ENCODE measurements around the gene GLCE. TPM values are rescaled to one million over a fixed set of nuclear protein-coding genes. Genes with fewer than 3 reads are reported as not detected.

The GLCE gene
- polyA plus RNA-seq, 1 experiment = 7.1 TPM

- Histone ChIP-seq H3K36me3 (ENCODE audit: control insufficient read depth, insufficient read depth, low read length) (no peaks in the 10 kb centered on the region), H3K4me3 (ENCODE audit: low read depth, low read length) (no peak overlapping the region), H3K27me3 (ENCODE audit: control insufficient read depth, insufficient read depth, low read length) (no peaks in the 10 kb centered on the region)
- CTCF ChIA-PET = interaction anchor here (0.6 kb wide), 1 partner anchor 143 kb away, joined by 3 read pairs; no protein-coding TSS in a partner anchor
- TF ChIP-seq, protein P1, sequence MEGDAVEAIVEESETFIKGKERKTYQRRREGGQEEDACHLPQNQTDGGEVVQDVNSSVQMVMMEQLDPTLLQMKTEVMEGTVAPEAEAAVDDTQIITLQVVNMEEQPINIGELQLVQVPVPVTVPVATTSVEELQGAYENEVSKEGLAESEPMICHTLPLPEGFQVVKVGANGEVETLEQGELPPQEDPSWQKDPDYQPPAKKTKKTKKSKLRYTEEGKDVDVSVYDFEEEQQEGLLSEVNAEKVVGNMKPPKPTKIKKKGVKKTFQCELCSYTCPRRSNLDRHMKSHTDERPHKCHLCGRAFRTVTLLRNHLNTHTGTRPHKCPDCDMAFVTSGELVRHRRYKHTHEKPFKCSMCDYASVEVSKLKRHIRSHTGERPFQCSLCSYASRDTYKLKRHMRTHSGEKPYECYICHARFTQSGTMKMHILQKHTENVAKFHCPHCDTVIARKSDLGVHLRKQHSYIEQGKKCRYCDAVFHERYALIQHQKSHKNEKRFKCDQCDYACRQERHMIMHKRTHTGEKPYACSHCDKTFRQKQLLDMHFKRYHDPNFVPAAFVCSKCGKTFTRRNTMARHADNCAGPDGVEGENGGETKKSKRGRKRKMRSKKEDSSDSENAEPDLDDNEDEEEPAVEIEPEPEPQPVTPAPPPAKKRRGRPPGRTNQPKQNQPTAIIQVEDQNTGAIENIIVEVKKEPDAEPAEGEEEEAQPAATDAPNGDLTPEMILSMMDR (IDR thresholded peaks at IDR 0.05; ENCODE audit: insufficient read depth, low read depth, low read length) = no peak
- DNase-seq (ENCODE audit: low read depth) = no peak
- POLR2A ChIA-PET = no interaction called here
Measured at GRCh38 chr15:69194854-69195253, 34.4 kb downstream of the GLCE start.

DNA sequence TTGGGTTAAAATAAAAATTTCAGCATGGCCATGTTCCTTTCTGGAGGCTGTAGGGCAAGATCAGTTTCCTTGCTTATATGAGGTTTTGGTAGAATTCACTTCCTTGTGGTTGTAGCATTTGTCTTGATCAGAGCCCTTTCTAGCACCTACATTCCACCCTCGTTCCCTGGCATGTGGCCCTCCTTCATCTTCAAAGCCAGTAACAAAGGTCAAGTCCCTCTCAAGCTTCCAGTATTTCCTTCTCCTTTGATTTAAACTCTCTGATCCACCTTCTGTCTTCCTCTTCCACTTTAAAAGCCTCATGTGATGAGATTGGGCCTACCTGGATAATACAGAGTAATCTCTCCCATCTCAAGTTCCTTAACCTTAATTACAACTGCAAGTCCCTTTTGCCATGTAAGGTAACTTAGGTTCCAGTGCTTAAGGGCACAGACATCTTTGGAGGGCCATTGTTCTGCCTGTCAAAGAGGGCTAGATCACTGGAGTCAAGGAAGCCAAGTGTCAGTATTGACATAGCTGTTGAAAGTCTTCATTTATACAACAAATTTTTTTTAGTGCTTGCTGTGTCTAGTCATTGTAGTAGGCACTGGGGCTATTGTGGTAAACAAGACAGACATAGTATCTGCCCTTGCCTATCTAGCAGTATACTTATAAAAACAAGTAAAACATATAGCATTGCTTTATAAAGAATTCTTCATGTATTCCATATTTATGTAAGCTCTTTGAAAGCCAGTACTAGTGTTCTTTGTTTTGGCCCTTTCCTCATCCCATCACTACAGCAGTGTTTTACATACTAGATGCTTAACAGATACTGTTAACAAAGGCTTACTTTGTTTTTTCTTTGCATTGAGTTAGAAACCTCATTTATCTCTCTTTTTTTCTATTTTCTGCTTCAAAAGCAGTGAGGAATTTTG, 40.7 kb downstream of the GLCE start:
- no peak for DNase-seq (ENCODE audit: low read depth)
- no peaks in the 10 kb centered on the region for H3K27me3 ChIP-seq (ENCODE audit: control insufficient read depth, insufficient read depth, low read length)
- TF ChIP-seq, protein P1 (IDR thresholded peaks at IDR 0.05; ENCODE audit: insufficient read depth, low read depth, low read length) = no peak
- H3K4me3 ChIP-seq (ENCODE audit: low read depth, low read length) = no peak overlapping the region
- ChIA-PET POLR2A (no interaction called here), CTCF (interaction anchor here (0.8 to 1.6 kb wide), 4 partner anchors 9 to 193 kb away, joined by 3 read pairs; no protein-coding TSS in a partner anchor)
- H3K36me3 ChIP-seq (ENCODE audit: control insufficient read depth, insufficient read depth, low read length) = no peaks in the 10 kb centered on the region

DNA sequence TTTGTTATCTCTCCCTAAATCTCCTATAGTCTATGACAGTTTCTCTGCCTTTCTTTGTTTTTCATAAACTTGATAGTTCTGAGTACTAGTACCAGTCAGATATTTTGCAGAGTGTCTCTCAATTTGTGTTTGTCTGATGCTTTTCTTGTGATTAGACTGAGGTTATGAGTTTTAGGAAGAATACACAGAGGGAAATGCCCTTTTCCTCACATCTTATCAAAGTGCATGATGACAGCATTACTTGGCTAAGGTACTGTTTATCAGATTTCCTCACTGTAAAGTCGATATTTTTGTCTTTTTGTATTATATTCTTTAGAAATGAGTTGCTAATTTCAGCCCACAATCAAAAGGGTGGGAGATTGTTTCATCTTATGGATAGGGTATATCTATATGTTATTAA, 45.6 kb downstream of the GLCE start:
- TF ChIP-seq, protein P1 (IDR thresholded peaks at IDR 0.05; ENCODE audit: insufficient read depth, low read depth, low read length) = no peak
- DNase-seq (ENCODE audit: low read depth) = no peak
- POLR2A ChIA-PET = no interaction called here
- Histone ChIP-seq H3K4me3 (ENCODE audit: low read depth, low read length) (no peak overlapping the region), H3K27me3 (ENCODE audit: control insufficient read depth, insufficient read depth, low read length) (no peaks in the 10 kb centered on the region), H3K36me3 (ENCODE audit: control insufficient read depth, insufficient read depth, low read length) (no peaks in the 10 kb centered on the region)
- CTCF ChIA-PET = no interaction called here

DNA sequence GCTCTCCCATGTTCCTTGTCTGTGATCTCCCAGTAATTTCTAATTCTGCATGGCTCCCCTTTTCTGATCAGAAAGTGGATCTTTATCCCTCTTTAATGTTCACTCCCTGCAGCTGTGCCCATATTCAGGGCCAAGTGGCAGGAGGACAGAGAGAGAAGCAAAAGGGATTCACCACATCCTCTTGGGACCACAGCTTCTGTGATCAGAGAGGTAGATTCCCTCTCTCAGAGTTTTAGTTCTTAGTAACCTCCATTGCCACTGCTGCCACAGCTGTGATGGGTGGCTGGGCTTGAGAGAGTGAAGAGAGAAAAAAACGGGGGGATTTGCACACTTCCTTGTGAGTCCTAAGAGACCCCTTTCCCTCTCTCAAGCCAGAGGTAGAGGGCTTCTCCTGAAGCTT, 49.2 kb downstream of the GLCE start:
- CTCF ChIA-PET = interaction anchor here (0.6 to 2.2 kb wide), 3 partner anchors 9 to 185 kb away, joined by 3 to 8 read pairs (median 3); no protein-coding TSS in a partner anchor
- no peak for DNase-seq (ENCODE audit: low read depth)
- Histone ChIP-seq H3K36me3 (ENCODE audit: control insufficient read depth, insufficient read depth, low read length) (no peaks in the 10 kb centered on the region), H3K27me3 (ENCODE audit: control insufficient read depth, insufficient read depth, low read length) (no peaks in the 10 kb centered on the region), H3K4me3 (ENCODE audit: low read depth, low read length) (no peak overlapping the region)
- POLR2A ChIA-PET = no interaction called here
- TF ChIP-seq, protein P1 (IDR thresholded peaks at IDR 0.05; ENCODE audit: insufficient read depth, low read depth, low read length) = no peak

DNA sequence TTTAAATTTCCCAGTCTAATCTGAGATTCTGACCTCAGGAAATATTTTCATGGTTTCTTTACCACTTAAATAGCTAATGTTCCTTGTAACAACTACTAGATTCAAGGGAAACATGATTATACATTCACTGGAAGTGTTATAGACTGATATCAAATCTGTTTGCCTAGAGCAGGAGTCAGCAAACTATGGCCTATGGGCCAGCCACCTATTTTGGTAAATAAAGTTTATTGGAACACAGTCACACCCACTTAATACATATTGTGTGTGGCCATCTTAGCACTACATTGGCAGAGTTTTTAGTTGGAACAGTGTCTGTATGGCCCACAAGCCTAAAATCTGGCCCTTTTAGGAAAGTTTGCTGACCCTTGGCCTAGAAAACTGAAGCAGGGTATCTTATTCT, 50.1 kb downstream of the GLCE start:
- CTCF ChIA-PET = interaction anchor here (1.0 kb wide), 1 partner anchor 148 kb away, joined by 3 read pairs; no protein-coding TSS in a partner anchor
- DNase-seq (ENCODE audit: low read depth) = no peak
- no peaks in the 10 kb centered on the region for H3K27me3 ChIP-seq (ENCODE audit: control insufficient read depth, insufficient read depth, low read length)
- H3K4me3 ChIP-seq (ENCODE audit: low read depth, low read length) = no peak overlapping the region
- POLR2A ChIA-PET = no interaction called here
- TF ChIP-seq, protein P1 (IDR thresholded peaks at IDR 0.05; ENCODE audit: insufficient read depth, low read depth, low read length) = no peak
- H3K36me3 ChIP-seq (ENCODE audit: control insufficient read depth, insufficient read depth, low read length) = no peaks in the 10 kb centered on the region

Data from BJ (cell line).